Liver (tissue), 3 donors: Measurements from ENCODE around the gene KBTBD2.

Source experiments
- CTCF ChIP-seq: fragments of 150-350 bp; IDR thresholded peaks from 2 replicates; pipeline ENCODE4 v1.5.1; 2017; ENCODE audit warnings: improper control_type of control experiment, low read depth, low read length; ENCODE audit not compliant: missing input control
- GABPA ChIP-seq, 2 donors: IDR thresholded peaks in 1 of 2; conservative IDR thresholded peaks in 1 of 2; 2 replicates each; pipeline ENCODE4 v1.6.1; 2016; ENCODE audit warnings: antibody characterized with exemption in 2 of 2, mild to moderate bottlenecking in 1 of 2, moderate library complexity in 1 of 2
- NR2F2 ChIP-seq: IDR thresholded peaks from 2 replicates; pipeline ENCODE4 v1.6.1; 2016; ENCODE audit warnings: antibody characterized with exemption
- TAF1 ChIP-seq: conservative IDR thresholded peaks from 2 replicates; pipeline ENCODE4 v1.6.1; 2016; ENCODE audit warnings: antibody characterized with exemption, mild to moderate bottlenecking
- ZBTB33 ChIP-seq: IDR thresholded peaks from 2 replicates; pipeline ENCODE4 v1.6.1; 2016; ENCODE audit warnings: antibody characterized with exemption
- donor health status: healthy.
- donor health status: healthy.

- no peak for TF ChIP-seq ZBTB33
- TF ChIP-seq GABPA (IDR thresholded peaks at IDR 0.05 in 1 of 2, conservative IDR thresholded peaks at IDR 0.05 in 1 of 2), result no peak
- no peak for TF ChIP-seq NR2F2
- no peak for TF ChIP-seq CTCF
- TF ChIP-seq TAF1, result no peak
These were observed 38.0 kb upstream of the KBTBD2 start for GRCh38 chr7:32929430-32930143.
